ENCODE results near the gene DEPDC1.
"Not testable (repeated sequence)": the region's sequence is repeated elsewhere in the genome, so short reads cannot be mapped to it uniquely, and the experiment has no call there.

Gene DEPDC1

GRCh38 chr1:68496680-68497357 lies at the start of gene DEPDC1:
DEPDC1 (minus strand) TSS chr1:68497082; CDS start chr1:68496999, 83 bp downstream.
- DNase-seq = peak; percentile 80

GRCh38 chr1:68544651-68545050 lies 47.8 kb upstream of the DEPDC1 start:
- no peak for DNase-seq

- no peak for DNase-seq
Measured at GRCh38 chr1:68542586-68542985, 45.7 kb upstream of the DEPDC1 start.

GRCh38 chr1:68538941-68539340 lies 42.1 kb upstream of the DEPDC1 start:
- no peak for DNase-seq

- no peak for DNase-seq
Measured at GRCh38 chr1:68528243-68528642, 31.4 kb upstream of the DEPDC1 start.

- DNase-seq = no peak
Measured at GRCh38 chr1:68525781-68526180, 28.9 kb upstream of the DEPDC1 start.

- no peak for DNase-seq
Measured at GRCh38 chr1:68521286-68521685, 24.4 kb upstream of the DEPDC1 start.

GRCh38 chr1:68516066-68516465 lies 19.2 kb upstream of the DEPDC1 start:
- DNase-seq = no peak

- no peak for DNase-seq
Measured at GRCh38 chr1:68511254-68511653, 14.4 kb upstream of the DEPDC1 start.

- no peak for DNase-seq
Measured at GRCh38 chr1:68506386-68506785, 9.5 kb upstream of the DEPDC1 start.

GRCh38 chr1:68503085-68503484 lies 6.2 kb upstream of the DEPDC1 start:
- DNase-seq = no peak

- no peak for DNase-seq
Measured at GRCh38 chr1:68497358-68497698, 446 bp upstream of the DEPDC1 start.

- no peak for DNase-seq
Measured at GRCh38 chr1:68495968-68496679, 758 bp downstream of the DEPDC1 start.

- no peak for DNase-seq
Measured at GRCh38 chr1:68495532-68495931, 1.4 kb downstream of the DEPDC1 start.

- DNase-seq = no peak
Measured at GRCh38 chr1:68493193-68493592, 3.7 kb downstream of the DEPDC1 start.

GRCh38 chr1:68492255-68492654 lies 4.6 kb downstream of the DEPDC1 start:
- not testable (repeated sequence) for DNase-seq

GRCh38 chr1:68490046-68490651 lies 6.7 kb downstream of the DEPDC1 start:
- DNase-seq = no peak

GRCh38 chr1:68485431-68486022 lies 11.4 kb downstream of the DEPDC1 start:
- DNase-seq = no peak

- no peak for DNase-seq
Measured at GRCh38 chr1:68484618-68485017, 12.3 kb downstream of the DEPDC1 start.

GRCh38 chr1:68481041-68481440 lies 15.8 kb downstream of the DEPDC1 start:
- no peak for DNase-seq

GRCh38 chr1:68479501-68479900 lies 17.4 kb downstream of the DEPDC1 start:
- DNase-seq = no peak

- no peak for DNase-seq
Measured at GRCh38 chr1:68478662-68479061, 18.2 kb downstream of the DEPDC1 start.

GRCh38 chr1:68476626-68477025 lies 20.3 kb downstream of the DEPDC1 start:
- DNase-seq = not testable (repeated sequence)

- DNase-seq = no peak
Measured at GRCh38 chr1:68473060-68473459, 23.8 kb downstream of the DEPDC1 start.
